HepG2 (cell line): Measurements from ENCODE around the gene STX5. TPM values are rescaled to one million over a fixed set of nuclear protein-coding genes. Genes with fewer than 3 reads are reported as not detected.

Source experiments
- ATRX ChIP-seq: sonication (generic); formaldehyde crosslinking; IDR thresholded peaks from 2 replicates; pipeline ENCODE4 v1.4.0; 2020; ENCODE audit warnings: missing genetic modification reagents, borderline replicate concordance
- FOXP1 ChIP-seq, 2 experiments: fragments of 450-650 bp in 1 of 2; IDR thresholded peaks; 2 replicates each; pipeline ENCODE4 v1.6.1; 2017 to 2018; ENCODE audit warnings: antibody characterized with exemption in 1 of 2
- GABPA ChIP-seq, 2 experiments: IDR thresholded peaks; 2 replicates each; pipeline ENCODE4 v1.6.1; 2011 to 2016; ENCODE audit warnings: low read depth in 2 of 2, low read length in 1 of 2, missing biosample characterization in 1 of 2, missing genetic modification characterization in 1 of 2
- JUN ChIP-seq: sonication (generic); formaldehyde crosslinking; IDR thresholded peaks from 2 replicates; pipeline ENCODE4 v1.4.0; 2020; ENCODE audit warnings: mild to moderate bottlenecking, missing genetic modification reagents
- NFE2 ChIP-seq: sonication (generic); formaldehyde crosslinking; IDR thresholded peaks from 2 replicates; pipeline ENCODE4 v1.4.0; 2020; ENCODE audit warnings: missing genetic modification reagents
- REL ChIP-seq: sonication (generic); formaldehyde crosslinking; conservative IDR thresholded peaks from 2 replicates; pipeline ENCODE4 v1.8.0; 2022; ENCODE audit warnings: mild to moderate bottlenecking, missing genetic modification reagents, moderate library complexity
- RELA ChIP-seq: sonication (generic); formaldehyde crosslinking; IDR thresholded peaks from 2 replicates; pipeline ENCODE4 v1.4.0; 2020; ENCODE audit warnings: missing genetic modification reagents
- ZBTB42 ChIP-seq: sonication (generic); formaldehyde crosslinking; IDR thresholded peaks from 2 replicates; pipeline ENCODE4 v1.5.0; 2020; ENCODE audit warnings: mild to moderate bottlenecking, missing genetic modification reagents
- ZEB1 ChIP-seq: IDR thresholded peaks from 2 replicates; pipeline ENCODE4 v1.6.1; 2012; ENCODE audit warnings: mild to moderate bottlenecking, low read depth, inconsistent platforms; ENCODE audit not compliant: insufficient replicate concordance
- ZFP36L2 ChIP-seq: sonication (generic); formaldehyde crosslinking; IDR thresholded peaks from 2 replicates; pipeline ENCODE4 v1.4.0; 2020; ENCODE audit warnings: missing genetic modification reagents
- ZNF230 ChIP-seq: sonication (generic); formaldehyde crosslinking; IDR thresholded peaks from 2 replicates; pipeline ENCODE4 v1.4.0; 2020; ENCODE audit warnings: mild to moderate bottlenecking, missing genetic modification reagents
- ZNF501 ChIP-seq: sonication (generic); formaldehyde crosslinking; IDR thresholded peaks from 2 replicates; pipeline ENCODE4 v1.5.1; 2020; ENCODE audit warnings: mild to moderate bottlenecking, moderate library complexity, missing genetic modification reagents
- ZNF660 ChIP-seq: sonication (generic); formaldehyde crosslinking; IDR thresholded peaks from 2 replicates; pipeline ENCODE4 v1.5.1; 2020; ENCODE audit warnings: mild to moderate bottlenecking, low read depth, missing genetic modification reagents, borderline replicate concordance
- ZNF766 ChIP-seq: sonication (generic); formaldehyde crosslinking; IDR thresholded peaks from 2 replicates; pipeline ENCODE4 v1.5.0; 2020; ENCODE audit warnings: missing genetic modification reagents, borderline replicate concordance
- polyA plus RNA-seq, 8 experiments: library from polyadenylated mRNA; depleted of rRNA in 3 of 8; stranded (reverse) in 7 of 8; unstranded in 1 of 8; fragments of >200 nt; fragmentation: Illumina TruSeq in 4 of 8; extraction: Trizol in 4 of 8; gene quantifications; 2 replicates each; pipeline versions ENCODE4 v1.2.1 to v1.2.3, GENCODE V29; 2011 to 2016; ENCODE audit warnings: low read depth in 4 of 8, missing spikeins in 1 of 8, mixed read lengths in 1 of 8; ENCODE audit not compliant: insufficient read depth in 1 of 8
- total RNA-seq, 5 experiments: library from RNA; depleted of rRNA; stranded (reverse); fragments of >200 nt; fragmentation: Illumina TruSeq; extraction: Trizol; gene quantifications; 2 replicates each; pipeline ENCODE4 v1.2.3, GENCODE V29; 2016; ENCODE audit warnings: low read depth in 1 of 5
- TF ChIP-seq, protein P1 (sequence below): sonication (generic); formaldehyde crosslinking; IDR thresholded peaks from 2 replicates; pipeline ENCODE4 v1.9.0; 2021; ENCODE audit warnings: missing genetic modification reagents, borderline replicate concordance
- TF ChIP-seq, protein P2 (sequence below): sonication (generic); formaldehyde crosslinking; IDR thresholded peaks from 2 replicates; pipeline ENCODE4 v1.4.0; 2020; ENCODE audit warnings: missing genetic modification reagents
- TF ChIP-seq, protein P3 (sequence below): sonication (generic); formaldehyde crosslinking; conservative IDR thresholded peaks from 2 replicates; pipeline ENCODE4 v1.8.0; 2022; ENCODE audit warnings: low read depth, missing genetic modification reagents
- TF ChIP-seq, protein P4 (sequence below): IDR thresholded peaks from 2 replicates; pipeline ENCODE4 v1.6.1; 2016; ENCODE audit warnings: mild to moderate bottlenecking, missing biosample characterization, missing genetic modification reagents
- TF ChIP-seq, protein P5 (sequence below): sonication (generic); formaldehyde crosslinking; IDR thresholded peaks from 2 replicates; pipeline ENCODE4 v1.4.0; 2020; ENCODE audit warnings: mild to moderate bottlenecking, missing genetic modification reagents

The STX5 gene
- total and polyA plus RNA-seq, 2 of the 13 experiments (the other 11 are each of a cell fraction or from before 2014, with no cell fraction given), result 26.9 to 30.0 TPM

DNA sequence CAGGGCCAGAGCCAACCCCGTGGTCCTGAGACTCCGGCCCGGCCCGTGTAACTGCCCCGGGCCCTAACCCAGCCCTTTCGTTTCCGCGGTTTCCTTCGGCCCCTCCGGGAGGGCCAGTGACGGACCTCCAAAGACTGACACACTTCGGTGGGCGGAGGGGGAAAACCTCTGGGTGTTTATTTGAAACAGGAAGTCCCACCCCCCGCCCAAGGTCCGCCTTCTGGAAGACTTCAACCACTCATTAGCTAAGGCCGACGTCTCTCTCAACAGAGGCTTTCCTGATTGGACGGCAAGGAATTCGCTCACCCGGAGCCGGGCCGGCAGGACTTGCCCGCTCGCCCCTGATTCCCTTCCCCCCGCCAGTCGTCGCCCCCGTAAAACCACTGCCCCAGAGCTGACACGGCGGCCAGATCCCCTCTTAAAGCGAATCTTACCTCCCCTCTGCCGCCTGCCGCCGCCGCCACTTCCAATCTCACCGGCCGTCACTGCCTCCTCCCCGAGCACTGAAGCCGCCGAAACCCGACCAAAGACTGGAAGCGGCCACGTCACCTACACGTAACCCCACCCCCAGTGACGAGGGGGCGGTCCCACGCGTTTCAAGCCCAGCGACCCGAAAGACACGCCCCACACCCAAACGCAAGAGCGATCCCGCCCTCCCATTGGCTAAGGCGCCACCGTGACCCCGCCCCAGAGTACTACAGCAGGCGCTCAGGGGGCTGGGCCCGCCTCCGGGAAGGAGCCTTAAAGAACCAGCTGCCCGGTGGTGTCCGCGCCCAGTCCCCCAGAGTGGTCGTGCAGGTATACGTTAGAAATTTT lies at the start of gene STX5 (continued):
- TF ChIP-seq, protein P1, sequence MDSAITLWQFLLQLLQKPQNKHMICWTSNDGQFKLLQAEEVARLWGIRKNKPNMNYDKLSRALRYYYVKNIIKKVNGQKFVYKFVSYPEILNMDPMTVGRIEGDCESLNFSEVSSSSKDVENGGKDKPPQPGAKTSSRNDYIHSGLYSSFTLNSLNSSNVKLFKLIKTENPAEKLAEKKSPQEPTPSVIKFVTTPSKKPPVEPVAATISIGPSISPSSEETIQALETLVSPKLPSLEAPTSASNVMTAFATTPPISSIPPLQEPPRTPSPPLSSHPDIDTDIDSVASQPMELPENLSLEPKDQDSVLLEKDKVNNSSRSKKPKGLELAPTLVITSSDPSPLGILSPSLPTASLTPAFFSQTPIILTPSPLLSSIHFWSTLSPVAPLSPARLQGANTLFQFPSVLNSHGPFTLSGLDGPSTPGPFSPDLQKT, result no peak
- TF ChIP-seq ZBTB42 (CRISPR knock-in tag), result no peak
- peak; percentile 47; the same call in 1 of the 2 replicates for TF ChIP-seq ZNF501
- TF ChIP-seq, protein P2, sequence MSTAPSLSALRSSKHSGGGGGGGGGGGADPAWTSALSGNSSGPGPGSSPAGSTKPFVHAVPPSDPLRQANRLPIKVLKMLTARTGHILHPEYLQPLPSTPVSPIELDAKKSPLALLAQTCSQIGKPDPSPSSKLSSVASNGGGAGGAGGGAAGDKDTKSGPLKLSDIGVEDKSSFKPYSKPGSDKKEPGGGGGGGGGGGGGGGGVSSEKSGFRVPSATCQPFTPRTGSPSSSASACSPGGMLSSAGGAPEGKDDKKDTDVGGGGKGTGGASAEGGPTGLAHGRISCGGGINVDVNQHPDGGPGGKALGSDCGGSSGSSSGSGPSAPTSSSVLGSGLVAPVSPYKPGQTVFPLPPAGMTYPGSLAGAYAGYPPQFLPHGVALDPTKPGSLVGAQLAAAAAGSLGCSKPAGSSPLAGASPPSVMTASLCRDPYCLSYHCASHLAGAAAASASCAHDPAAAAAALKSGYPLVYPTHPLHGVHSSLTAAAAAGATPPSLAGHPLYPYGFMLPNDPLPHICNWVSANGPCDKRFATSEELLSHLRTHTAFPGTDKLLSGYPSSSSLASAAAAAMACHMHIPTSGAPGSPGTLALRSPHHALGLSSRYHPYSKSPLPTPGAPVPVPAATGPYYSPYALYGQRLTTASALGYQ (CRISPR knock-in tag), result no peak
- TF ChIP-seq, protein P3, sequence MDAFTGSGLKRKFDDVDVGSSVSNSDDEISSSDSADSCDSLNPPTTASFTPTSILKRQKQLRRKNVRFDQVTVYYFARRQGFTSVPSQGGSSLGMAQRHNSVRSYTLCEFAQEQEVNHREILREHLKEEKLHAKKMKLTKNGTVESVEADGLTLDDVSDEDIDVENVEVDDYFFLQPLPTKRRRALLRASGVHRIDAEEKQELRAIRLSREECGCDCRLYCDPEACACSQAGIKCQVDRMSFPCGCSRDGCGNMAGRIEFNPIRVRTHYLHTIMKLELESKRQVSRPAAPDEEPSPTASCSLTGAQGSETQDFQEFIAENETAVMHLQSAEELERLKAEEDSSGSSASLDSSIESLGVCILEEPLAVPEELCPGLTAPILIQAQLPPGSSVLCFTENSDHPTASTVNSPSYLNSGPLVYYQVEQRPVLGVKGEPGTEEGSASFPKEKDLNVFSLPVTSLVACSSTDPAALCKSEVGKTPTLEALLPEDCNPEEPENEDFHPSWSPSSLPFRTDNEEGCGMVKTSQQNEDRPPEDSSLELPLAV, result no peak
- TF ChIP-seq NFE2 (CRISPR knock-in tag), result no peak
- peak; percentile 74 for TF ChIP-seq GABPA (IDR thresholded peaks at IDR 0.05; ENCODE audit: low read depth, low read length)
- peak; percentile 94 for TF ChIP-seq GABPA (CRISPR knock-in tag; IDR thresholded peaks at IDR 0.05; ENCODE audit: low read depth)
- 0 out of 2 replicates have a peak, but pooled peaks have one; percentile 53 for TF ChIP-seq ZNF230 (CRISPR knock-in tag)
- no peak for TF ChIP-seq REL
- no peak for TF ChIP-seq ZFP36L2
- no peak for TF ChIP-seq RELA (CRISPR knock-in tag)
- TF ChIP-seq, protein P4, sequence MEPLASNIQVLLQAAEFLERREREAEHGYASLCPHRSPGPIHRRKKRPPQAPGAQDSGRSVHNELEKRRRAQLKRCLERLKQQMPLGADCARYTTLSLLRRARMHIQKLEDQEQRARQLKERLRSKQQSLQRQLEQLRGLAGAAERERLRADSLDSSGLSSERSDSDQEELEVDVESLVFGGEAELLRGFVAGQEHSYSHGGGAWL (CRISPR knock-in tag), result no peak
- no peak for TF ChIP-seq ZNF766 (CRISPR knock-in tag)
- TF ChIP-seq FOXP1 (IDR thresholded peaks at IDR 0.05), result no peak
- peak; percentile 49; the same call in 1 of the 2 replicates for TF ChIP-seq FOXP1 (CRISPR knock-in tag; IDR thresholded peaks at IDR 0.05)
- no peak for TF ChIP-seq ATRX (CRISPR knock-in tag)
- TF ChIP-seq, protein P5, sequence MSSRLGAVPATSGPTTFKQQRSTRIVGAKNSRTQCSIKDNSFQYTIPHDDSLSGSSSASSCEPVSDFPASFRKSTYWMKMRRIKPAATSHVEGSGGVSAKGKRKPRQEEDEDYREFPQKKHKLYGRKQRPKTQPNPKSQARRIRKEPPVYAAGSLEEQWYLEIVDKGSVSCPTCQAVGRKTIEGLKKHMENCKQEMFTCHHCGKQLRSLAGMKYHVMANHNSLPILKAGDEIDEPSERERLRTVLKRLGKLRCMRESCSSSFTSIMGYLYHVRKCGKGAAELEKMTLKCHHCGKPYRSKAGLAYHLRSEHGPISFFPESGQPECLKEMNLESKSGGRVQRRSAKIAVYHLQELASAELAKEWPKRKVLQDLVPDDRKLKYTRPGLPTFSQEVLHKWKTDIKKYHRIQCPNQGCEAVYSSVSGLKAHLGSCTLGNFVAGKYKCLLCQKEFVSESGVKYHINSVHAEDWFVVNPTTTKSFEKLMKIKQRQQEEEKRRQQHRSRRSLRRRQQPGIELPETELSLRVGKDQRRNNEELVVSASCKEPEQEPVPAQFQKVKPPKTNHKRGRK (CRISPR knock-in tag), result no peak
- no peak for TF ChIP-seq ZNF660 (CRISPR knock-in tag)
- TF ChIP-seq JUN, result no peak
- no peak for TF ChIP-seq ZEB1
